Measurements from ENCODE around the gene ZNF579. TPM values are rescaled to one million over a fixed set of nuclear protein-coding genes. Genes with fewer than 3 reads are reported as not detected.

Gene ZNF579
- total and polyA plus RNA-seq, 2 of the 13 experiments (the other 11 are each of a cell fraction or from before 2014, with no cell fraction given), result 2.1 to 2.9 TPM

- no peak for TF ChIP-seq ZNF232 (CRISPR knock-in tag; IDR thresholded peaks at IDR 0.05; ENCODE audit: borderline replicate concordance)
- TF ChIP-seq ZSCAN30 (CRISPR knock-in tag; IDR thresholded peaks at IDR 0.05), result no peak
- TF ChIP-seq, protein P1, sequence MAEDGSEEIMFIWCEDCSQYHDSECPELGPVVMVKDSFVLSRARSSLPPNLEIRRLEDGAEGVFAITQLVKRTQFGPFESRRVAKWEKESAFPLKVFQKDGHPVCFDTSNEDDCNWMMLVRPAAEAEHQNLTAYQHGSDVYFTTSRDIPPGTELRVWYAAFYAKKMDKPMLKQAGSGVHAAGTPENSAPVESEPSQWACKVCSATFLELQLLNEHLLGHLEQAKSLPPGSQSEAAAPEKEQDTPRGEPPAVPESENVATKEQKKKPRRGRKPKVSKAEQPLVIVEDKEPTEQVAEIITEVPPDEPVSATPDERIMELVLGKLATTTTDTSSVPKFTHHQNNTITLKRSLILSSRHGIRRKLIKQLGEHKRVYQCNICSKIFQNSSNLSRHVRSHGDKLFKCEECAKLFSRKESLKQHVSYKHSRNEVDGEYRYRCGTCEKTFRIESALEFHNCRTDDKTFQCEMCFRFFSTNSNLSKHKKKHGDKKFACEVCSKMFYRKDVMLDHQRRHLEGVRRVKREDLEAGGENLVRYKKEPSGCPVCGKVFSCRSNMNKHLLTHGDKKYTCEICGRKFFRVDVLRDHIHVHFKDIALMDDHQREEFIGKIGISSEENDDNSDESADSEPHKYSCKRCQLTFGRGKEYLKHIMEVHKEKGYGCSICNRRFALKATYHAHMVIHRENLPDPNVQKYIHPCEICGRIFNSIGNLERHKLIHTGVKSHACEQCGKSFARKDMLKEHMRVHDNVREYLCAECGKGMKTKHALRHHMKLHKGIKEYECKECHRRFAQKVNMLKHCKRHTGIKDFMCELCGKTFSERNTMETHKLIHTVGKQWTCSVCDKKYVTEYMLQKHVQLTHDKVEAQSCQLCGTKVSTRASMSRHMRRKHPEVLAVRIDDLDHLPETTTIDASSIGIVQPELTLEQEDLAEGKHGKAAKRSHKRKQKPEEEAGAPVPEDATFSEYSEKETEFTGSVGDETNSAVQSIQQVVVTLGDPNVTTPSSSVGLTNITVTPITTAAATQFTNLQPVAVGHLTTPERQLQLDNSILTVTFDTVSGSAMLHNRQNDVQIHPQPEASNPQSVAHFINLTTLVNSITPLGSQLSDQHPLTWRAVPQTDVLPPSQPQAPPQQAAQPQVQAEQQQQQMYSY (CRISPR knock-in tag; IDR thresholded peaks at IDR 0.05), result no peak
- no peak for TF ChIP-seq ZNF276 (CRISPR knock-in tag; IDR thresholded peaks at IDR 0.05; ENCODE audit: low read depth)
- TF ChIP-seq HDAC6 (IDR thresholded peaks at IDR 0.05; ENCODE audit: low read depth, low read length), result no peak
- TF ChIP-seq SUZ12 (IDR thresholded peaks at IDR 0.05; ENCODE audit: low read depth, low read length), result no peak
- no peak for TF ChIP-seq PTBP1 (IDR thresholded peaks at IDR 0.05; ENCODE audit: low read depth, low read length, poor library complexity, severe bottlenecking)
- no peak for TF ChIP-seq ZNF124 (CRISPR knock-in tag; IDR thresholded peaks at IDR 0.05)
- no peak for TF ChIP-seq GTF3A (CRISPR knock-in tag; conservative IDR thresholded peaks at IDR 0.05)
- TF ChIP-seq MBNL3 (CRISPR knock-in tag; conservative IDR thresholded peaks at IDR 0.05), result no peak
- TF ChIP-seq, protein P2, sequence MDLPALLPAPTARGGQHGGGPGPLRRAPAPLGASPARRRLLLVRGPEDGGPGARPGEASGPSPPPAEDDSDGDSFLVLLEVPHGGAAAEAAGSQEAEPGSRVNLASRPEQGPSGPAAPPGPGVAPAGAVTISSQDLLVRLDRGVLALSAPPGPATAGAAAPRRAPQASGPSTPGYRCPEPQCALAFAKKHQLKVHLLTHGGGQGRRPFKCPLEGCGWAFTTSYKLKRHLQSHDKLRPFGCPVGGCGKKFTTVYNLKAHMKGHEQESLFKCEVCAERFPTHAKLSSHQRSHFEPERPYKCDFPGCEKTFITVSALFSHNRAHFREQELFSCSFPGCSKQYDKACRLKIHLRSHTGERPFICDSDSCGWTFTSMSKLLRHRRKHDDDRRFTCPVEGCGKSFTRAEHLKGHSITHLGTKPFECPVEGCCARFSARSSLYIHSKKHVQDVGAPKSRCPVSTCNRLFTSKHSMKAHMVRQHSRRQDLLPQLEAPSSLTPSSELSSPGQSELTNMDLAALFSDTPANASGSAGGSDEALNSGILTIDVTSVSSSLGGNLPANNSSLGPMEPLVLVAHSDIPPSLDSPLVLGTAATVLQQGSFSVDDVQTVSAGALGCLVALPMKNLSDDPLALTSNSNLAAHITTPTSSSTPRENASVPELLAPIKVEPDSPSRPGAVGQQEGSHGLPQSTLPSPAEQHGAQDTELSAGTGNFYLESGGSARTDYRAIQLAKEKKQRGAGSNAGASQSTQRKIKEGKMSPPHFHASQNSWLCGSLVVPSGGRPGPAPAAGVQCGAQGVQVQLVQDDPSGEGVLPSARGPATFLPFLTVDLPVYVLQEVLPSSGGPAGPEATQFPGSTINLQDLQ (CRISPR knock-in tag; IDR thresholded peaks at IDR 0.05), result no peak
- TF ChIP-seq ZFP1 (CRISPR knock-in tag; IDR thresholded peaks at IDR 0.05), result peak; percentile 22; the same call in 1 of the 2 replicates
- no peak for TF ChIP-seq ZNF75D (CRISPR knock-in tag; IDR thresholded peaks at IDR 0.05; ENCODE audit: borderline replicate concordance)
- no peak for TF ChIP-seq POLR2A (IDR thresholded peaks at IDR 0.05; ENCODE audit: insufficient read depth in 1 of 2, low read depth in 2 of 2, low read length in 2 of 2)
- TF ChIP-seq ZNF557 (CRISPR knock-in tag; IDR thresholded peaks at IDR 0.05), result no peak
- TF ChIP-seq SYNCRIP (IDR thresholded peaks at IDR 0.05; ENCODE audit: insufficient read depth, low read depth, low read length), result no peak
- peak; percentile 79; the same call in 1 of the 2 replicates for TF ChIP-seq SOX5 (CRISPR knock-in tag; IDR thresholded peaks at IDR 0.05; ENCODE audit: borderline replicate concordance)
- no peak for TF ChIP-seq ZNF34 (CRISPR knock-in tag; IDR thresholded peaks at IDR 0.05; ENCODE audit: borderline replicate concordance)
- TF ChIP-seq PHF8 (CRISPR knock-in tag; IDR thresholded peaks at IDR 0.05), result no peak
- TF ChIP-seq ZFP37 (CRISPR knock-in tag; IDR thresholded peaks at IDR 0.05; ENCODE audit: borderline replicate concordance), result no peak
- no peak for TF ChIP-seq SNRNP70 (IDR thresholded peaks at IDR 0.05; ENCODE audit: low read depth, low read length)
These were observed 27.1 kb downstream of the ZNF579 start (continued) for GRCh38 chr19:55553217-55554182.
